ENCODE data around the gene CCSAP. TPM values are rescaled to one million over a fixed set of nuclear protein-coding genes. Genes with fewer than 3 reads are reported as not detected.

Gene CCSAP
- total RNA-seq, 1 experiment from 2014 or later: 8.6 TPM

DNA sequence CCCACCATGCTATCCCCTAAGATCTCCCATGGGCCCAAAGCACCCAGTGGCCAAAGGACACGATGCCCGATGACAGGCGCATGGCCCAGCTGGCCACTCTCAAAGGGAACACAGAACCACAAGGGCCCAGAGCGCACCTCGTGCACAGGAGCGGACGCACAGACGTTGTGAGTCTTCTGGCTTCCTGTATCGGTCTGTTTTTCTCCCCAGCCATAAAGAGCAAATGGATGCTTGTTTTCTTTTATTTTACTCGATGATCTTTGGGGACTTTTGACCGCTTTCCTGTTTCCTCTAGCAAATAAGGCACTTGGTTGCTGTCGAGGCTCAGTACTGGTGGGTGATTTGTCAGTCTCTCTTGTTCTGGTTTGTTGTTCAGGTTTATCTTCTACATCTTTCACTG is 16.2 kb downstream of the CCSAP start:
- Histone ChIP-seq H3K27me3 (ENCODE audit: control insufficient read depth, insufficient read depth, low read length) (no peaks in the 10 kb centered on the region), H3K4me3 (ENCODE audit: insufficient read depth, low read depth, low read length) (no peak overlapping the region), H3K36me3 (replicated peaks; ENCODE audit: control insufficient read depth, insufficient read depth, low read length) (peaks cover 4% of the 10 kb centered on the region)
- DNase-seq: no peak

DNA sequence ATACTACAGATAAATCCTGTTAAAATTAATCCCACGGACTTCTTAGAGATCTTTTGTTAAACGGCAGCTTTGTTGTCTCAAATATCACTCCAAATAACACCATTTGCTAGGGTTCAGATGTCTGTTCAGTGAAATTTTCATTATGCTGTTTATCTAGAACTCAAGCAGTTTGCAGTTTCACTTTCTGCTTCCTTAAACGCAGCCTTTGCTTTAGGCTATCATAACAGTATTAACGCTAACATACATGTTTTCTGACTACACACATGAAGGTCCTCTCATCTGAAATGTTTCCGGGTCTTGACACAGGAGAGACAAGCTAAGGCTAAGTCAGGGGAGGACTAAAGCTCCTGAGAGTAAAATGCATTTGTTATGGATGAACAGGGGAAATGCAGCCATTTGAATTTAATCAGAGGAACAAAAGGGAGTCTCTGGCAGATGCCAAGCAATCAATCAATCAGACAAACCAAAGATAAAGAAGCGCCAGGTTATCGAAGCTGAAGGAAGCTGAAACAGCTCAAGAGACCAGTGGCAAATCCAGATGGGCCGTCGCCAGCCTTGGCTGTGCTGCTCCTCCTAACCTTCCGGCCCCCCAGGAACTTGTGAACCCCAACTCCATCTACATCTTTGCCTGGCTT is 16.9 kb downstream of the CCSAP start:
- H3K36me3 ChIP-seq (replicated peaks; ENCODE audit: control insufficient read depth, insufficient read depth, low read length): peaks cover 4% of the 10 kb centered on the region
- DNase-seq: no peak
- H3K4me3 ChIP-seq (ENCODE audit: insufficient read depth, low read depth, low read length): no peak overlapping the region
- no peaks in the 10 kb centered on the region for H3K27me3 ChIP-seq (ENCODE audit: control insufficient read depth, insufficient read depth, low read length)

DNA sequence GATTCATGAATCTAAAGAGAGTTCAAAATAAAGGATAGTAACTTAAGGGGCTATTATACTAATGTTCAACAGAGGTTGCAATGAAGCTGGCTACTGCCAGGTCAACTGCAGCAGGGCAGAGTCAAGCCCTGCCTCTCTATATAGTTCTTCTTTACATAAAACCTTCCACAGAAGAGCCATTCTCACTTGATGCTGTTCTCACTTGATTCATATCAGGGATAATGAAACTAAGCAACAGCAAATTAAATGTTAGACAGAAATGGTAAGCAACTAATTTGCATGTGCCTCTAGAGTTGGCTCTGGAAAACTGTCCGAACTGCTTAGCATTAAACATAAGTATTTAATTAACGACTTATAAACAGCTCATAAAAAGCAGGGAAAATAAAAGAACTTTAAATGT is 17.4 kb downstream of the CCSAP start:
- H3K27me3 ChIP-seq (ENCODE audit: control insufficient read depth, insufficient read depth, low read length): no peaks in the 10 kb centered on the region
- H3K36me3 ChIP-seq (replicated peaks; ENCODE audit: control insufficient read depth, insufficient read depth, low read length): peaks cover 4% of the 10 kb centered on the region
- H3K4me3 ChIP-seq (ENCODE audit: insufficient read depth, low read depth, low read length): no peak overlapping the region
- DNase-seq: no peak

DNA sequence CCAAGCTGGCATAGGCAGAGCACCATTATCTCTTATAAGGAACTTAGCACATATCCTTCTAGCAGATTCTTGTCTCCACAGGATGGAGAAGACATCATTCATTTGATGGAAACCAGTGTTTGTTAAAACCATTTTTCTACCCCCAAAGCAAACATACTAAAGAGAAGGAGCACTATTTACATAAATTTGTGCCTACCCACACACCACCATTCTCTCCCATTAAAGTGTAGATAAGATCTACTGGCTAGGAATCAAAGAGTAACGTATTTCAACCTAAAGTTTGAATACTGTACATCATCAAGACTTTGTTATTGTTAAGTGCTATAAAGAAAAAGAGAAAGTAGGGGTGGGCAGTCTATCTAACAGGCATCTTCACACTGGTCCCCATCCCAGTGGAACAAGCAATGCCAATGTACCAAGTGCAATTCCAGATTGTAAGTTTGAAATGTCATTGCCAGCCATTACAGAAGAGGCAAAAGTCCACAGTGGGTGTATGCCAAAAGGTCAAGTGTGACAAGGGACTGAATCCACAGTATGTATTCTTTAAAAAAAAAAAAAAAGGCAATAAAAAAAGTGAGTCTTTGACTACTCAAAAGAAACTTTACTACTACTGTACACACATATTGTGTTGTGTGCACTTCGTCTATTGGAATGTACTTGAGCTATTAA is 18.8 kb downstream of the CCSAP start:
- peaks cover 4% of the 10 kb centered on the region for H3K36me3 ChIP-seq (replicated peaks; ENCODE audit: control insufficient read depth, insufficient read depth, low read length)
- DNase-seq: no peak
- no peak overlapping the region for H3K4me3 ChIP-seq (ENCODE audit: insufficient read depth, low read depth, low read length)
- H3K27me3 ChIP-seq (ENCODE audit: control insufficient read depth, insufficient read depth, low read length): no peaks in the 10 kb centered on the region

DNA sequence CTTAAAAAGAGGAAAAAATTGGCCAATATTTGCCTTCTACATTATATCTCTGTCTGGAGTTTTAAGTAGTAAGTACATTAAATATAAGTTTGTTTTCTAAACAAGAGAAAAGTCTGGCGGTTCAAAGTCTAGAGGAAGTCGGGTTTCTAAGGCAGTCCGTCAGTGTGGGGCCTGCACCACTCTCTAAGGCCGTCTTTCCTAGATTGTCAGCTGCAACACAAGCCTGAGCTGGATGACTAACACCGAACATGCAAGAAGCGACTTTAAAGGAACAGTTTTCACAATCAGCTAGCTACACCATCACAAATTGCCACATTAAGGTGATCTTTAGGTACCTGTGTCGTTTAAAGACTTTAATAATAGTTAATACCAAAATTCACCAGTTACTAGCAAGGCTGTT is 19.6 kb downstream of the CCSAP start:
- no peak overlapping the region for H3K4me3 ChIP-seq (ENCODE audit: insufficient read depth, low read depth, low read length)
- no peaks in the 10 kb centered on the region for H3K27me3 ChIP-seq (ENCODE audit: control insufficient read depth, insufficient read depth, low read length)
- DNase-seq: no peak
- H3K36me3 ChIP-seq (replicated peaks; ENCODE audit: control insufficient read depth, insufficient read depth, low read length): peaks cover 3% of the 10 kb centered on the region

DNA sequence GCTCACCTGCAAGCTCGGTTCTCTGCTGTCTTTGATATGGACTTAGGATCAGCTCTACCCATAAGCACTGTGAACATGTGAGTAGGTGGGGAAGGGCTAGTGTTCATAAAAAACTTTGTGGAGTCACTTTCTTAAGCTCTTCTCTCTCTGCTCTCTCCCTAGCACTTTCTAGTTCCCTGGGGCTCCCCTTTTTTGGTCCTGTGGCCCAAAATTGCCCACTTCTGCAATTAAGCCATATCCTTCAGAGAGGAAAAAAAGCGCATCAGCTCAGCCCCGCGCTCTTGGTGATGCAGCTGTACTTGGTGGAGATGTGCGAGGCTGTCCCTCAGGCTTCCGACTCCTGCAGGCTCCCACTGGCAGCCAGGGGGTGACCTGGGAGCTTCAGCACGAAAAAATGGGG is 23.4 kb downstream of the CCSAP start:
- DNase-seq: no peak
- H3K4me3 ChIP-seq (ENCODE audit: insufficient read depth, low read depth, low read length): no peak overlapping the region
- peaks cover 2% of the 10 kb centered on the region for H3K36me3 ChIP-seq (replicated peaks; ENCODE audit: control insufficient read depth, insufficient read depth, low read length)
- H3K27me3 ChIP-seq (ENCODE audit: control insufficient read depth, insufficient read depth, low read length): no peaks in the 10 kb centered on the region

DNA sequence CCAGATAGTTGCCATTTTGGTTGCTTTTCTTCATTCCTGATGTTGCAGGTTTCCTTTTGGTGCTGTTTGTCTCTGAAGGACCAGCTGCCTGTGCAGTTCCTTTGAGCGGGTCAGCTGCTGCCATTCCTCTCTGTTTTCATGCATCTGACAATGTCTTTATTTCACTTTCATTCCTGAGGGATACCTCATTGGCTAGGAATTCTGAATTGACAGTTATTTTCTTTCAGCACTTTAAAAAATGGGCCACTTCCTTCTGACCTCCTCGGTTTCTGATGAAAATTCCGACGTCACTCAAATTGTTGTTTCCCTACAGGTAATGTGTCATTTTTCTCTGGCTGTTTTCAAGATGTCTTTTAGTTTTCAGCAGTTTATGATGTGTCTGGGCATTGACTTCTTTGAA is 24.8 kb downstream of the CCSAP start:
- DNase-seq: no peak
- Histone ChIP-seq H3K4me3 (ENCODE audit: insufficient read depth, low read depth, low read length) (no peak overlapping the region), H3K27me3 (ENCODE audit: control insufficient read depth, insufficient read depth, low read length) (no peaks in the 10 kb centered on the region), H3K36me3 (replicated peaks; ENCODE audit: control insufficient read depth, insufficient read depth, low read length) (no peaks in the 10 kb centered on the region; the same call in 1 of the 2 replicates)

DNA sequence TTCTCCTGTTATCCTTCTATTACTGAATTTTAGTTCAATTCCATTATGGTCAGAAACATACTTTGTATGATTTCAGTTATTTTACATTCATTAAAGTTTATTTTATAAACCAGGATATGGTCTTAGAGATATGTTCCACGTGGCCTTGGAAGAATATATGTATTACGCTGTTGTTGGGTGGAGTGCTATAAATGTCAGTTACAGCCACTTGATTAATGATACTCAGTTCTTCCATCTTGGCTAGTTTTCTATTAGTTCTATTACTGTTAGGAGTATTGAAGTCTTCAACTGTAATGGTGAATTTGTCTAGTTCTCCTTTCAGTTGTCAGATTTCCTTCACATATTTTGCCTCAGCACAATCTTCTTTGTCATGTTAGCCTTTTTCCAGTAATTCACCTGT is 26.7 kb downstream of the CCSAP start:
- DNase-seq: no peak
- Histone ChIP-seq H3K27me3 (ENCODE audit: control insufficient read depth, insufficient read depth, low read length) (no peaks in the 10 kb centered on the region), H3K4me3 (ENCODE audit: insufficient read depth, low read depth, low read length) (no peak overlapping the region), H3K36me3 (replicated peaks; ENCODE audit: control insufficient read depth, insufficient read depth, low read length) (no peaks in the 10 kb centered on the region; the same call in 1 of the 2 replicates)

DNA sequence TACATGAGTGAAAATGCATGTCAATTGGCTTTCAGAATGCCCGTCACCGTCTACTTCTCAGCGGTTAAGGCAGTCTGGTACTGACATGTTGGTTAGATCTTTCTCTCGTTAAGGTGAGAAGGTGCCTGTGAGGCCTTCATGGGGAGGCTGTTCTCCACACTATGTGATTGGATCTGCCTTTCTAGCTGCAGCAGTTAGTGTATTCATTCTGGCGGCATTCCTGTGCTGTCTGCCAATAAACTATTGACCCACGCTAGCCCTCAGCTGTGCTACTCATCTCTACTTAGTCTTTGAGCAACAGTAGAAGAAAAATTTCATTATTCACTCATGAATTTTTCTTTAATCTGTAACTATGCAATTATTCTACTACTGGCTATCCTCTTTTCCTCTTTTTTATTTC is 32.0 kb downstream of the CCSAP start:
- H3K36me3 ChIP-seq (replicated peaks; ENCODE audit: control insufficient read depth, insufficient read depth, low read length): no peaks in the 10 kb centered on the region; the same call in none of the 2 replicates
- H3K4me3 ChIP-seq (ENCODE audit: insufficient read depth, low read depth, low read length): no peak overlapping the region
- no peaks in the 10 kb centered on the region for H3K27me3 ChIP-seq (ENCODE audit: control insufficient read depth, insufficient read depth, low read length)
- no peak for DNase-seq

DNA sequence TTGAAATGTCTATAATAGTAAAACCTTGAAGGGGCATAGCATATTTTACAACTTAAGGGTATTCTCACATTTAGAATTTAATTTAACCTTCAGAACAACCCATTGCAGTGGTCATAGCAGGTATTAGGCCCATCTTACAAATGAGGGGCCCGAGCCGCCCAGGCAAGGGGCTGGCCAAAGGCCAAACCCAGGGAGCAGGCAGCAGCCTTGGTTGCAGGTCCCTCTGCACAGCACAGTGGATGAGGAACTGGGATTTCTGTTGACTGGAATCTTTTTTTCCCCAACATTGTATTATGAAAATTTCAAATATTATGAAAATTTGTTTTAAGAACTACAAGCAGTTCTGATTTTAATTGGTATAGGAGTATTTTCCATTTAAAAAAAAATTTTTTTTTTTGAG is 33.2 kb downstream of the CCSAP start:
- no peaks in the 10 kb centered on the region; the same call in none of the 2 replicates for H3K36me3 ChIP-seq (replicated peaks; ENCODE audit: control insufficient read depth, insufficient read depth, low read length)

DNA sequence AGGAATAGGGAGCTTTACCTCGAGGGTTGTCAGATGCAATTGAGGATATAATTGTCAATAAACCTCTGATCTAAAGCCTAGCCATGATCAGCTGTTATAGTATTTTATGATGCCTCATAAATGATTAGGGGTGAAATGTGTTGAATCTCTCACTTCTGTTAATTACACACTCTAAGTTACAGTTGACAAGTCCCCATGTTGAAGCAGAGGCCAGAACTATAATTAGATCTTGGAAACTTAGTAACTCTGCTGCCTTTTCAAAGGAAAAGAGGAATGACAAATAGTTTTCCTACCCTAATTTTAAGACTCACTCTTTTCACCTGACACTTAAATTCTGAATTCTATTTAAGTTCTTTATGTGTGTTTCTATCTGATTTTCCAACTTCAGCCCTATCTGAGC is 33.8 kb downstream of the CCSAP start:
- H3K4me3 ChIP-seq (ENCODE audit: insufficient read depth, low read depth, low read length): no peak overlapping the region
- H3K27me3 ChIP-seq (ENCODE audit: control insufficient read depth, insufficient read depth, low read length): no peaks in the 10 kb centered on the region
- H3K36me3 ChIP-seq (replicated peaks; ENCODE audit: control insufficient read depth, insufficient read depth, low read length): no peaks in the 10 kb centered on the region; the same call in none of the 2 replicates
- DNase-seq: no peak

More for the DNA sequence above, 33.2 kb downstream of the CCSAP start:
- Histone ChIP-seq H3K27me3 (ENCODE audit: control insufficient read depth, insufficient read depth, low read length) (no peaks in the 10 kb centered on the region), H3K4me3 (ENCODE audit: insufficient read depth, low read depth, low read length) (no peak overlapping the region)
- no peak for DNase-seq

DNA sequence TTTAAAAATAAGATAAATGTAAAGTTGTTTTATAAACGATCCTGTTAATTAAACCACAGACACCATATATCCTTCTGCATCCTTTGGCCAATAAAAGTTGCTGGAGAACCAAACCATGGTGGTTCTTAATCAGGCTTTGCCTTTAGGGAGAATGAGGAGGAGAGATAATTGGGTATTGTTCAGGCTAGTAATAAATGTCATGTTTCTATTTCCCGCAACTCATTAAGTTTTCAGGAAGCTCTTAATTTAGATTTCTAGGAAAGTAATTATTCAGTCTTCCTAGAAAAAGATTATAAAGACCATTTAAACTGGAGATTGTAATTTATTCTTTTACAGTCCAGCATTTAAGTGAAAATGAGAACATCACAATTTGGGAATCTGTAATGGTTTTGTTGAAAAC is 37.5 kb downstream of the CCSAP start:
- H3K4me3 ChIP-seq (ENCODE audit: insufficient read depth, low read depth, low read length): no peak overlapping the region
- peaks cover 2% of the 10 kb centered on the region for H3K36me3 ChIP-seq (replicated peaks; ENCODE audit: control insufficient read depth, insufficient read depth, low read length)
- DNase-seq: no peak
- no peaks in the 10 kb centered on the region for H3K27me3 ChIP-seq (ENCODE audit: control insufficient read depth, insufficient read depth, low read length)

DNA sequence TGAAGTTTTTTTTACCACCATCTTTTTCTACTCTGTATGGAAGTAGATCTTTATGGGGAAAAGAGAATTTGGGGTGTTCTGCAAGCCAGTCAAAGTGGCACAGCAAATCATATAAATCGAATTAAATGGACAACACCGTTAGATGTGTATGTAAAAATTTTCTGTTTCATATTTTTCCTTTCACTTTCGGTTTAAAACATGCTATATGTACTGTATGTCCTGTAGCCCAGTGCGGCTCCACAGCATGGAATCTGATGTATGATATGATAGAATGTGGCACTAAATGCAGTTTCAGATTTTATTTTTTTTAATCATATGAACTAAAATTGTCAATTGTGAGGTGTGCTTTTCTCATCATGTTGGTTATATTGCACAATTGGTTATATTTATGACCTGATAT is 39.0 kb downstream of the CCSAP start:
- no peaks in the 10 kb centered on the region for H3K27me3 ChIP-seq (ENCODE audit: control insufficient read depth, insufficient read depth, low read length)
- peaks cover 6% of the 10 kb centered on the region for H3K36me3 ChIP-seq (replicated peaks; ENCODE audit: control insufficient read depth, insufficient read depth, low read length)
- H3K4me3 ChIP-seq (ENCODE audit: insufficient read depth, low read depth, low read length): no peak overlapping the region
- no peak for DNase-seq

DNA sequence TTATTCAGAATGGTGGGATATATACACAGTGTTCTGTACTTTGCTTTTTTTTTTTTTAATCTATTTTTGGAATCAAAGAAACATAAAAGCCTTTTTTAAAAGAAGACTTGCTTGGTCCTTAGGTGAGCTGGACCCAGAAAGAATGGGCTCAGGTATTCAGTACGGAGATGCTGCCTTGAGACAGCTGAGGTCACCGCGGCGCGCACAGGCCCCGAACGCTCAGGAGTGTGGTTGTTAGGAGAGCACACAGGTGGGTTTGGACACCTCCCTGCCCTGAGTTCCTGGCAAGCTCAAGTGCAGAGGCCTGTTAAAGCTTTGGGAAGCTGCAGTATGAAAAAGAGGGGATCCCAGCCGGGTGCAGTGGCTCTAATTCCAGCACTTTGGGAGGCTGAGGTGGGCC is 40.1 kb downstream of the CCSAP start:
- Histone ChIP-seq H3K36me3 (replicated peaks; ENCODE audit: control insufficient read depth, insufficient read depth, low read length) (peaks cover 8% of the 10 kb centered on the region), H3K4me3 (ENCODE audit: insufficient read depth, low read depth, low read length) (no peak overlapping the region), H3K27me3 (ENCODE audit: control insufficient read depth, insufficient read depth, low read length) (no peaks in the 10 kb centered on the region)
- no peak for DNase-seq

DNA sequence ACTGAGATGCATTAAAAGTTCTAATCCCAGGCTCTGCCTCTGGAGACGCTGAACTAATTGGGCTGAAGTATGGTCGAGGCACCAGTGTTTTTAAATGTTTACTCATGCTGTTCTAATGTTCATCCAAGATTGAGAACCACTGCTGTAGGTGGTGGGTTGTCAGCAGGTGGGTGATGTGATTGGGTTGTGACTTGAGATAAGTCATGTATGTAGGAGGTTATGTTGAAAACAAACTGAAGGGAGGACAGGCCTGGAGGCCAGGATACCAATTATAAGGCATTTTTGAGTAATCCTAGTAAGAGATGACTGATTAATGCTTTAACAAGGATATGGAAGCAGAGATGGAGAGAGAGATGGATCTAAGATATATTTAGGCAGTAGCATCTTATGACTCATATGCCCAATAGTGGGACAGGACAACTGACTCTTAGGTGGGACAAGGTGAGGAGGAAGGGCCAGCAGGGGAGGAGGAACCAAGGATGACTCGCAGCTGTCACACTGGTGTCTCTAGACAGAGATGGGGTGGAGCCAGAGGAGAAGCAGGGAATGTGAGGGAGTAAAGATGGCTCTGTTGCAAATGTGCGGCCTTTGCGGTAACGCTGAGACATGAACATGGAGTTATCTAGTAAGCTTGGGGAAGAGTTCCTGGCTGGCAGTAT is 42.6 kb downstream of the CCSAP start:
- Histone ChIP-seq H3K36me3 (replicated peaks; ENCODE audit: control insufficient read depth, insufficient read depth, low read length) (peaks cover 8% of the 10 kb centered on the region), H3K4me3 (ENCODE audit: insufficient read depth, low read depth, low read length) (no peak overlapping the region), H3K27me3 (ENCODE audit: control insufficient read depth, insufficient read depth, low read length) (no peaks in the 10 kb centered on the region)
- DNase-seq: no peak
